Kasumi-1 (cell line): Measurements from ENCODE around the gene DYNLT4.

Experiments used
- DNase-seq, 2 experiments: peaks; one replicate each; lab custom pipeline; 2025; lab: John Stamatoyannopoulos, UW

Gene DYNLT4

GRCh38 chr1:44757420-44757819, 49.7 kb downstream of the DYNLT4 start:
- no peak for DNase-seq
